ENCODE results near the gene ACTR3C. TPM values are rescaled to one million over a fixed set of nuclear protein-coding genes. Genes with fewer than 3 reads are reported as not detected.
"Not testable (repeated sequence)": the region's sequence is repeated elsewhere in the genome, so short reads cannot be mapped to it uniquely, and the experiment has no call there.

ACTR3C gene
- total RNA-seq, 3 donors from 2014 or later, result 29.9 to 53.0 (median 30.2) TPM

- H3K9me3 ChIP-seq; ATAC-seq; H3K4me3 ChIP-seq; H3K4me1 ChIP-seq (ENCODE audit: low read depth); H3K36me3 ChIP-seq (ENCODE audit: low read depth); intact Hi-C loops (cut with DNase I, micrococcal nuclease); DNase-seq: not testable (repeated sequence)
Observed at GRCh38 chr7:150262656-150263055, 60.7 kb downstream of the ACTR3C start.

GRCh38 chr7:150247745-150248144, 75.6 kb downstream of the ACTR3C start:
- H3K4me3 ChIP-seq; H3K4me1 ChIP-seq (ENCODE audit: low read depth); H3K36me3 ChIP-seq (ENCODE audit: low read depth); H3K9me3 ChIP-seq; intact Hi-C loops (cut with DNase I, micrococcal nuclease); DNase-seq; ATAC-seq: not testable (repeated sequence)

GRCh38 chr7:150245208-150245607, 78.1 kb downstream of the ACTR3C start:
- ATAC-seq; H3K36me3 ChIP-seq (ENCODE audit: low read depth); H3K4me1 ChIP-seq (ENCODE audit: low read depth); H3K4me3 ChIP-seq; intact Hi-C loops (cut with DNase I, micrococcal nuclease); H3K9me3 ChIP-seq; DNase-seq: not testable (repeated sequence)

- H3K4me3 ChIP-seq; H3K4me1 ChIP-seq (ENCODE audit: low read depth); ATAC-seq; H3K9me3 ChIP-seq; H3K36me3 ChIP-seq (ENCODE audit: low read depth); DNase-seq; intact Hi-C loops (cut with DNase I, micrococcal nuclease): not testable (repeated sequence)
Observed at GRCh38 chr7:150242935-150243334, 80.4 kb downstream of the ACTR3C start.

- ATAC-seq; H3K9me3 ChIP-seq; H3K36me3 ChIP-seq (ENCODE audit: low read depth); H3K4me1 ChIP-seq (ENCODE audit: low read depth); intact Hi-C loops (cut with DNase I, micrococcal nuclease); DNase-seq; H3K4me3 ChIP-seq: not testable (repeated sequence)
Observed at GRCh38 chr7:150225444-150225843, 97.9 kb downstream of the ACTR3C start.

GRCh38 chr7:150222083-150222972, 101.0 kb downstream of the ACTR3C start:
- H3K9me3 ChIP-seq; H3K4me3 ChIP-seq; intact Hi-C loops (cut with DNase I, micrococcal nuclease); H3K36me3 ChIP-seq (ENCODE audit: low read depth); H3K4me1 ChIP-seq (ENCODE audit: low read depth); ATAC-seq: not testable (repeated sequence)
- peak in 1 of 3 donors; percentile 12 for DNase-seq

- H3K4me3 ChIP-seq; H3K36me3 ChIP-seq (ENCODE audit: low read depth); H3K9me3 ChIP-seq; DNase-seq; H3K4me1 ChIP-seq (ENCODE audit: low read depth); intact Hi-C loops (cut with DNase I, micrococcal nuclease): not testable (repeated sequence)
- peak; percentile 64 for ATAC-seq
Observed at GRCh38 chr7:150220673-150221181, 102.6 kb downstream of the ACTR3C start.

GRCh38 chr7:150219941-150220658, 103.2 kb downstream of the ACTR3C start:
- H3K4me1 ChIP-seq (ENCODE audit: low read depth); intact Hi-C loops (cut with DNase I, micrococcal nuclease); H3K9me3 ChIP-seq; H3K36me3 ChIP-seq (ENCODE audit: low read depth); DNase-seq; H3K4me3 ChIP-seq: not testable (repeated sequence)
- ATAC-seq, result peak; percentile 16

GRCh38 chr7:150206848-150207247, 116.5 kb downstream of the ACTR3C start:
- H3K36me3 ChIP-seq (ENCODE audit: low read depth); DNase-seq; H3K9me3 ChIP-seq; ATAC-seq; H3K4me1 ChIP-seq (ENCODE audit: low read depth); intact Hi-C loops (cut with DNase I, micrococcal nuclease); H3K4me3 ChIP-seq: not testable (repeated sequence)

GRCh38 chr7:150205866-150206265, 117.5 kb downstream of the ACTR3C start:
- ATAC-seq; H3K9me3 ChIP-seq; DNase-seq; H3K4me1 ChIP-seq (ENCODE audit: low read depth); H3K36me3 ChIP-seq (ENCODE audit: low read depth); H3K4me3 ChIP-seq; intact Hi-C loops (cut with DNase I, micrococcal nuclease): not testable (repeated sequence)

- DNase-seq; H3K4me3 ChIP-seq; H3K36me3 ChIP-seq (ENCODE audit: low read depth); H3K4me1 ChIP-seq (ENCODE audit: low read depth); intact Hi-C loops (cut with DNase I, micrococcal nuclease); H3K9me3 ChIP-seq; ATAC-seq: not testable (repeated sequence)
Observed at GRCh38 chr7:150204577-150204976, 118.8 kb downstream of the ACTR3C start.

GRCh38 chr7:150202894-150203293, 120.5 kb downstream of the ACTR3C start:
- ATAC-seq; DNase-seq; H3K36me3 ChIP-seq (ENCODE audit: low read depth); H3K4me3 ChIP-seq; H3K9me3 ChIP-seq; intact Hi-C loops (cut with DNase I, micrococcal nuclease); H3K4me1 ChIP-seq (ENCODE audit: low read depth): not testable (repeated sequence)

All from mucosa of descending colon (tissue), 3 donors.